NCI-H2196 (cell line): Measurements from ENCODE around the gene TMEM119.
A peak's percentile ranks its signal among the peaks of the same experiment; 100 is the strongest.
"Not testable (repeated sequence)": the region's sequence is repeated elsewhere in the genome, so short reads cannot be mapped to it uniquely, and the experiment has no call there.

Experiments used
- DNase-seq: peaks from one replicate; lab custom pipeline; 2025; ENCODE audit not compliant: unreplicated experiment; lab: John Stamatoyannopoulos, UW

TMEM119 gene

GRCh38 chr12:108635201-108635996 lies 37.5 kb upstream of the TMEM119 start:
- DNase-seq: no peak

GRCh38 chr12:108634341-108634751 lies 36.5 kb upstream of the TMEM119 start:
- no peak for DNase-seq

DNA sequence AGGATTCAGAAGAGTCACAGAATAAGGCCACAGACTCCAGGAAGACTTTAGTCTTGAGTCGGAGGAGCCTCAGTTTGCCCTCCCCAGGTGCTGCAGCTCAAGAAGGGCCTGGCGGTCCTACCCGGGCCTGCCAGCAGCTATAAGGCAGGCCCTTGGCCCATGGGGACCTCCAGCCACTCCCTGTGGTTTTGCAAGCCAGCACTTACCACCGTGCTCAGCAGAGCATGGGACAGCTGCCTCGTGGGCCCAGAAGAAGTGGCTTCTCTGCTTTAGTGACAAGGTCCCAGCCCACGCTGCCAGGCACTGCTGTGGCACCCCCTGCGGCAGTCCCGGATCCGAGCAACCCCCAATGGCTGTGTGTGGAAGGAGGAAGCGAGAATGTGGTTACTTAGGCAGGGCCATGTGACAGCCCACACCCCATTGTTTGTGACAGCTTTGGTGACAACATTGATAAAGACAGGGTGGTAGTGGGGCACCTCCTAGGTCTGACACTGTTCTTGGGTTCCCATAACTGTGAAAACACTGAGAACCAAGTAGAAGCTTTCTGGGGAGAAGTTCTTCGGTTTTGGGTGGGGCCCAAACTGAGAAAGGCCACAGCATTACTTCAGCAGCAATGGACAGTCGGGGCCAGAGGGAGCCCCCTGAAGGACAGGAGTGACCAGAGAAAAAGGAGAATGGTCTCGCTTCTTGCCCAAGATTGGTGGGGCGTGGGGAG lies 35.8 kb upstream of the TMEM119 start, which contains the start of gene SELPLG:
SELPLG (minus strand) TSS at position 361 of the 715 bp plus-strand sequence. CDS start 9,587 bp downstream, outside the sequence.
- DNase-seq: no peak

DNA sequence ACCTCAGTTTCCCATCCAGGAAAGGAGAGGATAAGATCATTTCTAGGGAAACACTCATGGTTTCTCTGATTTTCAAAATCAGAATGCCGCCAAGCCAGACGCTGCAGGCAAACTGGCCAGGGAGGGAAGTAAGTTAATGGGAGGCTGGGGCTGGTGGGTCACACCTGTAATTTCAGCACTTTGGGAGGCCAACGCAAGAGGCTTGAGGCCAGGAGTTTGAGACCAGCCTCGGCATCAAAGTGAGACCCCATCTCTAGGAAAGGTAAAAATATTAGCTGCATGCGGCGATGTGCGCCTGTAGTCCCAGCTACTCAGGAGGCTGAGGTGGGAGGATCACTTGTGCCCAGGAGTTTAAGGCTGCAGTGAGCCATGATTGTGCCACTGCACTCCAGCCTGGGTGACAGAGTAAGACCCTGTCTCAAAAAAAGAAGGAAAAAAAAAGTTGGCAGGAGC lies 35.2 kb upstream of the TMEM119 start:
- DNase-seq: no peak

DNA sequence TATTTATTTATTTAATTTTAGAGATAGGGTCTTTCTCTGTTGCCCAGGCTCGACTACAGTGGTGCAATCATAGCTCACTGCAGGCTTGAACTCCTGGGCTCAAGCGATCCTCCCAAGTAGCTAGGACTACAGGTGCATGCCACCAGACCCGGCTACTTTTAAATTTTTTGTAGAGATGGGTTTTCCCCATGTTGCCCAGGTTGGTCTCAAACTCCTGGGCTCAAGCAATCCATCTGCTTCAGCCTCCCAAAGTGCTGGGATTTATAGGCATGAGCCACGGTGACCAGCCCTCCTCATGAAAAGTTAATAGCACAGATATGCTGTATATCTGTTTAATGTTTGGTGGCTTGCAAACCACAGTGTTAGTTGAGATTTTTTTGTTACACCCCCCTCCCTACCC lies 33.4 kb upstream of the TMEM119 start:
- DNase-seq: not testable (repeated sequence)

- DNase-seq: no peak
Observed at GRCh38 chr12:108630481-108631207, 32.8 kb upstream of the TMEM119 start.

- no peak for DNase-seq
Observed at GRCh38 chr12:108629824-108630476, 32.1 kb upstream of the TMEM119 start.

DNA sequence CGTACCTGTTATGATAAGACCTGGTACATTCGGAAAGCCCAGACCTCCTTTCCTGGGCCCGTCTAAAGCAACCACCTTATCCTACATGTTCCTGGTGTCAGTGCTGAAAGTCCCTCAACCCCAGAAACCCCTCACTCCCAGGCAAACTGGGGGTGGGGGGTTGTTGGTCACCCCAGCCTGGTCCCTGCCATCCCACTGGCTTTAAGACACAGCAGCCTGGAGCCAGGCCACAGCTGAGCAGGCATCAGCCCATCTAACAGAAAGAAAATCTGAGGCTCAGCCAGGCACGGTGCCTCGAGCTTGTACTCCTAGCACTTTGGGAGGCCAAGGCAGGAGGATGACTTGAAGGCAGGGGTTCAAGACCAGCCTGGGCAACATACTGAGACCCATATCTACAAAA lies 31.3 kb upstream of the TMEM119 start:
- no peak for DNase-seq

DNA sequence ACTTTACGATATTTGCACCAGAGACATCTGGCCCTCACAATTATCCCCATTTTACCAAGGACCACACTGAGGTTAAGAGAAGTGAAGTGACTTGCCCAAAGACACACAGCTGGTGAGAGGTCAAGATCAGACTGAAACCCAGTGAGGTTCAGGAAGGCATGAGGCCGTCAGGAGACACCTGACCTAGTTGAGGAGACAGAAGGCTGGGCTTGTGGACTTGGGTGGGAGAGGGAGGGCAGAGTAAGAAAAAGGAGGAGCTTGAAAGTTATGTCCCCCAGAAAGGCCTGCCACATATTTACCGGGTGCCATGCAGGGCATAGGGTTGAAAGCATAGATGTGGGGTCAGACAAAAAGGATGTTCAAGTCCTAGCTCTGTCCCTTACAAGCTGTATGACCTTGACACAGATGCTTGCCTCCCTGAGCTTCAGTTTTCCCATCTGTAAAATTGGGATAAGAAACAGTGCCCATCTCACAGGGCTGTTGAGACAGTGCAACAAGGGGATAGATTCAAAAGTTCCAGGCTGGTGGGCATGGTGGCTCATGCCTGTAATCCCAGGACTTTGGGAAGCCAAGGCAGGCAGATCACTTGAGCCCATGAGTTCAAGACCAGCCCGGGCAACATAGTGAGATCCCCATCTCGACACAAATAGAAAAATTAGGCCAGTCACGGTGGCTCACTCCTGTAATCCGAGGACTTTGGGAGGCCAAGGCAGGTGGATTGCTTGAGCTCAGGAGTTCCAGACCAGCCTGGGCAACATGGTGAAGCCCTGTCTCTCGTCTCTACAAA lies 29.4 kb upstream of the TMEM119 start:
- DNase-seq: no peak

DNA sequence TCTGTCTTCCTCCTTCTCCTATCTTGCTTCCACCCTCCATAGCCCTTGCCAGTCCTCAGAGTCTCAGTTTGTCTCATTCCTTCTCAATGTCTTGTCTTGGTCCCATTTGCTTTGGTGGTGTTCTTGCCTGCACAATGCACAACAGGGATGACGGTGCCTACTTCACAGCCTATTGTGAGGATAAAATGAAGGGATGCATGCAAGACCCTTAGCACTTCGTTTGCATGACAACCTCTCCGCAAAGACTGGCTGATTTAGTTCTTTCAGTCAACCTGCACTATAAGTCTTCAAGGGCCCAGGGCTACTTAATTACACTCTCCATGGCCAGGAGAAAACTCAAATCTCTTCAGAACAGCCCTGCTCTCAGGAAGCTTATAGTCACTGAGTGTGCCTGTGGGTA lies 27.3 kb upstream of the TMEM119 start:
- DNase-seq: no peak

DNA sequence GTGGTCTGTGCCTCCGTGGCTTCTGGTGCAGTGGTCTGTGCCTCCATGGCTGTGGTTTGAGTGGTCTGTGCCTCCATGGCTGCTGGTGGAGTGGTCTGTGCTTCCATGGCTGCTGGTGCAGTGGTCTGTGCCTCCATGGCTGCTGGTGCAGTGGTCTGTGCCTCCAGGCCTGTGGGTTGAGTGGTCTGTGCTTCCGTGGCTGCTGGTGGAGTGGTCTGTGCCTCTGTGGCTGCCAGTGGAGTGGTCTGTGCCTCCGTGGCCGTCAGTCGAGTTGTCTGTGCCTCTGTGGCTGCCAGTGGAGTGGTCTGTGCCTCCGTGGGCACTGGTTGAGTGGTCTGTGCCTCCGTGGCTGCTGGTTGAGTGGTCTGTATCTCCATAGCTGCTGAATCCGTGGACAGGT lies 25.7 kb upstream of the TMEM119 start:
- no peak for DNase-seq

- DNase-seq: no peak
Observed at GRCh38 chr12:108622921-108623514, 25.1 kb upstream of the TMEM119 start.

GRCh38 chr12:108622421-108622820 lies 24.5 kb upstream of the TMEM119 start:
- peak; percentile 45 for DNase-seq

- no peak for DNase-seq
Observed at GRCh38 chr12:108621161-108621560, 23.3 kb upstream of the TMEM119 start.

DNA sequence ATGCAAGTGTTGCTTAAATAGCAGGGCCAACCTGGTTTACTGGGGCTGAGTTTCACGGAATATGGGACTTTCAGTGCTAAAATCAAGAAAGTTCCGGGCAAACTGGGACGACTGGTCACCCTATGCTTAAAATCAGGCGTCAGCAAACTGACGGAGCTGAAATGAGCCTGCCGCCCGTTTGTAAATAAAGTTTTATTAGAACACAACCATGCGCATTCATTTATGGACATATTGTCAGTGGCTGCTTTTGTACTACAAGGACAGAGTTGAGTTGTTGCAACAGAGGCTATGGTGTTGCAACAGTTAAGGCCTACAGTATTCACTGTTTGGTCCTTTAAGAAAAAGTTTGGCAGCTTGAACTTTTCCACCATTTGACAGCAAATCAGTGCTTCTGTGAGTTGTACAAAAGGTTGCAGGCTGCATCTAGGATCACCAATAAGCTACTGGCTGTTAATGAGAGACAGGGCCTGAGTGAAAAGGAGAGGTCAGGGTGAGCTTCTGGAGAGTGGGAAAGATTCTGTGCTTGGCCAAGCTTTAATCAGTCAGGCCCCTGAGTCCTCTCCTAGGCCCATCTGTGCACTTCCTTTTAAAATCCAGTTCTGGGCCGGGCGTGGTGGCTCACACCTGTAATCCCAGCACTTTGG lies 22.5 kb upstream of the TMEM119 start:
- DNase-seq: no peak

- DNase-seq: no peak
Observed at GRCh38 chr12:108619369-108620160, 21.7 kb upstream of the TMEM119 start.

GRCh38 chr12:108618953-108619274 lies 21.0 kb upstream of the TMEM119 start:
- not testable (repeated sequence) for DNase-seq

GRCh38 chr12:108618079-108618952 lies 20.4 kb upstream of the TMEM119 start:
- peak; percentile 91 for DNase-seq
